NT2/D1 (cell line): ENCODE data around the gene OSBPL6.

Experiments
- SUZ12 ChIP-seq: IDR thresholded peaks from 2 replicates; pipeline ENCODE4 v1.6.1; 2011; ENCODE audit not compliant: insufficient read length, insufficient read depth; ENCODE audit errors: extremely low read depth
- YY1 ChIP-seq: IDR thresholded peaks from 2 replicates; pipeline ENCODE4 v1.6.1; 2011; ENCODE audit not compliant: insufficient read length, insufficient read depth
- ZNF274 ChIP-seq: IDR thresholded peaks from 2 replicates; pipeline ENCODE4 v1.6.1; 2011; ENCODE audit warnings: mild to moderate bottlenecking, low read depth, low read length

DNA sequence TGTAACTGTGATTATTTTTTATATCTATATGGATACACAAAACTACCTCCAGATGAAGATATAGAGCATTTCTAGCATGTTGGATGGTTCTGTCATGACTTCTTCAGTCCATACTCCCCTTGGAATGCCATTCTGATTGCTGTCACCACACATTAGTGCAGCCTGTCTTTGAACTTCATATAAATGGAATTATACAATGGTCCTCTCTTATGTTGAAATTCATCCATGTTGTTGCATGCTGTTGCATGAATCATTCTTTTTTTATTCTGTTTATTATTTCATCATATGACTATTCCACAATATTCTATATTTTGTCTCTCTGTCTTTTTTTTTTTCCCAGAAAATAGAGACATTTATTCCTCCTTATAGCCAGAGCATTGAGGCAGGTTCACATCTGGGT lies 74.1 kb downstream of the OSBPL6 start:
- TF ChIP-seq YY1 (no peak), ZNF274 (no peak), SUZ12 (no peak)
